Astrocyte (in vitro differentiated cells and primary cell): ENCODE data around the gene SPEM3. TPM values are rescaled to one million over a fixed set of nuclear protein-coding genes. Genes with fewer than 3 reads are reported as not detected.
A peak's percentile ranks its signal among the peaks of the same experiment; 100 is the strongest.
"Not testable (repeated sequence)": the region's sequence is repeated elsewhere in the genome, so short reads cannot be mapped to it uniquely, and the experiment has no call there.

Experiments used
- DNase-seq: peaks from one replicate; pipeline ENCODE4 v3.0.0-alpha.2; 2010; ENCODE audit warnings: low read depth
- FAIRE-seq: peaks from 2 replicates; lab custom pipeline; 2011; peaks lifted over from hg19 to GRCh38; lab: Jason Lieb, UNC
- H2AFZ ChIP-seq: 2 replicates; pipeline ENCODE4 v1.6.0; 2012; ENCODE audit warnings: low read depth, low read length, inconsistent platforms
- H3K27ac ChIP-seq: 2 replicates; pipeline ENCODE4 v1.5.1; 2011; ENCODE audit warnings: low read depth, low read length, inconsistent platforms
- H3K27me3 ChIP-seq: 2 replicates; pipeline ENCODE4 v1.6.0; 2011; ENCODE audit warnings: low read length, inconsistent platforms; ENCODE audit not compliant: insufficient read depth
- H3K36me3 ChIP-seq: 2 replicates; pipeline ENCODE4 v1.5.1; 2011; ENCODE audit warnings: low read length, inconsistent platforms; ENCODE audit not compliant: insufficient read depth
- H3K4me1 ChIP-seq: 2 replicates; pipeline ENCODE4 v1.5.1; 2011; ENCODE audit warnings: low read length, inconsistent platforms; ENCODE audit not compliant: insufficient read depth
- H3K4me2 ChIP-seq: 2 replicates; pipeline ENCODE4 v1.6.0; 2012; ENCODE audit warnings: low read length, inconsistent platforms
- H3K4me3 ChIP-seq: 2 replicates; pipeline ENCODE4 v1.5.1; 2011; ENCODE audit warnings: low read depth, mild to moderate bottlenecking, low read length, inconsistent platforms; ENCODE audit not compliant: insufficient read depth
- H3K79me2 ChIP-seq: 2 replicates; pipeline ENCODE4 v1.6.0; 2012; ENCODE audit warnings: mild to moderate bottlenecking, low read length, inconsistent platforms; ENCODE audit not compliant: insufficient read depth
- H3K9ac ChIP-seq: 2 replicates; pipeline ENCODE4 v1.6.0; 2012; ENCODE audit warnings: mild to moderate bottlenecking, low read length, inconsistent platforms
- H3K9me3 ChIP-seq: 2 replicates; pipeline ENCODE4 v1.5.1; 2012; ENCODE audit warnings: low read depth, mild to moderate bottlenecking, low read length, inconsistent platforms; ENCODE audit not compliant: insufficient read depth
- H4K20me1 ChIP-seq: 2 replicates; pipeline ENCODE4 v1.6.0; 2012; ENCODE audit warnings: low read length, inconsistent platforms; ENCODE audit not compliant: insufficient read depth
- H3K27ac Mint-ChIP-seq: one replicate; pipeline ENCODE4 v1.8.0; 2021; ENCODE audit warnings: mild to moderate bottlenecking, mixed read lengths; ENCODE audit not compliant: unreplicated experiment
- H3K27me3 Mint-ChIP-seq: one replicate; pipeline ENCODE4 v1.8.0; 2021; ENCODE audit warnings: low read depth, mixed read lengths; ENCODE audit not compliant: unreplicated experiment
- H3K36me3 Mint-ChIP-seq: one replicate; pipeline ENCODE4 v1.8.0; 2021; ENCODE audit warnings: low read depth, mixed read lengths; ENCODE audit not compliant: unreplicated experiment
- H3K4me1 Mint-ChIP-seq: one replicate; pipeline ENCODE4 v1.8.0; 2021; ENCODE audit warnings: low read depth, mixed read lengths; ENCODE audit not compliant: unreplicated experiment
- H3K4me3 Mint-ChIP-seq: one replicate; pipeline ENCODE4 v1.8.0; 2021; ENCODE audit warnings: mild to moderate bottlenecking, moderate library complexity, mixed read lengths; ENCODE audit not compliant: unreplicated experiment
- H3K9me3 Mint-ChIP-seq: one replicate; pipeline ENCODE4 v1.8.0; 2021; ENCODE audit warnings: mild to moderate bottlenecking, mixed read lengths; ENCODE audit not compliant: unreplicated experiment
- CTCF ChIP-seq: IDR thresholded peaks from 2 replicates; pipeline ENCODE4 v1.5.1; 2011; ENCODE audit warnings: low read depth, mild to moderate bottlenecking, inconsistent platforms, low read length, moderate library complexity; ENCODE audit not compliant: insufficient read depth
- EZH2 ChIP-seq: IDR thresholded peaks from 2 replicates; pipeline ENCODE4 v1.6.1; 2012; ENCODE audit warnings: mild to moderate bottlenecking, low read length, inconsistent platforms; ENCODE audit not compliant: insufficient read depth
- total RNA-seq: library from RNA; stranded (reverse); gene quantifications from 2 replicates; pipeline ENCODE4 v1.2.1, GENCODE V29; 2021

SPEM3 gene
- total RNA-seq, 1 donor from 2014 or later: not detected

- peak overlapping the region; percentile 93 for H3K27ac Mint-ChIP-seq
- peaks cover 3% of the 10 kb centered on the region for H3K36me3 Mint-ChIP-seq
- H3K4me3 ChIP-seq: peak overlapping the region; percentile 62
- no peak for FAIRE-seq
- no peak for DNase-seq
- peaks cover 44% of the 10 kb centered on the region for H3K4me1 ChIP-seq
- peak overlapping the region; percentile 93 for H3K4me3 Mint-ChIP-seq
- peaks cover 40% of the 10 kb centered on the region for H4K20me1 ChIP-seq
- no peaks in the 10 kb centered on the region for H3K27me3 ChIP-seq
- no peak for TF ChIP-seq EZH2
- no peak for TF ChIP-seq CTCF
- peaks cover 54% of the 10 kb centered on the region for H3K79me2 ChIP-seq
- no peaks in the 10 kb centered on the region for H3K27me3 Mint-ChIP-seq
- H3K9me3 ChIP-seq: no peaks in the 10 kb centered on the region
- H3K36me3 ChIP-seq: no peaks in the 10 kb centered on the region
- peak overlapping the region; percentile 96 for H3K4me2 ChIP-seq
- peak overlapping the region; percentile 93 for H2AFZ ChIP-seq
- peak overlapping the region; percentile 86 for H3K9ac ChIP-seq
- peaks cover 41% of the 10 kb centered on the region for H3K4me1 Mint-ChIP-seq
- H3K9me3 Mint-ChIP-seq: no peaks in the 10 kb centered on the region
- peak overlapping the region; percentile 78 for H3K27ac ChIP-seq
Measured at GRCh38 chr17:7480089-7480384, 51.4 kb downstream of the SPEM3 start.

GRCh38 chr17:7481275-7481674 is 52.6 kb downstream of the SPEM3 start, which contains the start of gene SLC35G6:
TSS of gene SLC35G6 (plus strand) at chr17:7481446. CDS start at chr17:7481517, 71 bp downstream.
- Histone ChIP-seq H3K9ac (peak within 1 kb of the TSS; percentile 86), H4K20me1 (peaks cover 38% of the 10 kb centered on the region), H3K4me1 (peaks cover 44% of the 10 kb centered on the region), H3K79me2 (peaks cover 54% of the 10 kb centered on the region), H3K4me2 (peak within 1 kb of the TSS; percentile 96)
- H3K36me3 Mint-ChIP-seq, H3K36me3 ChIP-seq, H2AFZ ChIP-seq, H3K27ac ChIP-seq, H3K27me3 Mint-ChIP-seq, H3K9me3 ChIP-seq, H3K27me3 ChIP-seq, H3K4me3 ChIP-seq, H3K9me3 Mint-ChIP-seq, DNase-seq, FAIRE-seq: not testable (repeated sequence)
- Mint-ChIP-seq H3K4me3 (peak within 1 kb of the TSS; percentile 93), H3K27ac (peak within 1 kb of the TSS; percentile 93), H3K4me1 (peaks cover 43% of the 10 kb centered on the region)

- peaks cover 38% of the 10 kb centered on the region for H4K20me1 ChIP-seq
- H3K36me3 Mint-ChIP-seq, H3K9ac ChIP-seq, H3K4me2 ChIP-seq, DNase-seq, H2AFZ ChIP-seq, H3K27me3 ChIP-seq, H3K27ac ChIP-seq, FAIRE-seq, H3K4me3 ChIP-seq, H3K9me3 Mint-ChIP-seq, H3K9me3 ChIP-seq, H3K27me3 Mint-ChIP-seq, H3K36me3 ChIP-seq: not testable (repeated sequence)
- H3K27ac Mint-ChIP-seq: peak overlapping the region; percentile 100
- peaks cover 35% of the 10 kb centered on the region for H3K4me1 Mint-ChIP-seq
- peak overlapping the region; percentile 99 for H3K4me3 Mint-ChIP-seq
- peaks cover 40% of the 10 kb centered on the region for H3K4me1 ChIP-seq
- H3K79me2 ChIP-seq: peaks cover 54% of the 10 kb centered on the region
Measured at GRCh38 chr17:7481842-7482741, 53.4 kb downstream of the SPEM3 start.

Other genes starting within 250 kb of the SPEM3 start
- 3.6 and 5.0 TPM in 2 replicates for gene ASGR1, start 249.5 kb upstream of the SPEM3 start, total RNA-seq
- gene DLG4, start 209.0 kb upstream of the SPEM3 start, total RNA-seq: 45.6 and 48.0 TPM in 2 replicates
- 354 and 399 TPM in 2 replicates for gene ACADVL, start 208.9 kb upstream of the SPEM3 start, total RNA-seq
- gene DVL2, start 194.3 kb upstream of the SPEM3 start, total RNA-seq: 30.2 and 34.4 TPM in 2 replicates
- 78.0 and 89.5 TPM in 2 replicates for gene PHF23, start 189.4 kb upstream of the SPEM3 start, total RNA-seq
- gene GABARAP, start 186.4 kb upstream of the SPEM3 start, total RNA-seq: 434 and 454 TPM in 2 replicates
- gene CTDNEP1, start 177.1 kb upstream of the SPEM3 start, total RNA-seq: 102 and 103 TPM in 2 replicates
- 24.9 and 25.4 TPM in 2 replicates for gene ELP5, start 176.6 kb upstream of the SPEM3 start, total RNA-seq
- gene CLDN7, start 166.4 kb upstream of the SPEM3 start, total RNA-seq: 4.6 and 10.5 TPM in 2 replicates
- gene SLC2A4, start 147.1 kb upstream of the SPEM3 start, total RNA-seq: 0.30 TPM in 1 of 2 replicates, not detected in the other
- 0.24 and 0.86 TPM in 2 replicates for gene YBX2, start 134.2 kb upstream of the SPEM3 start, total RNA-seq
- gene EIF5A, start 121.2 kb upstream of the SPEM3 start, total RNA-seq: 841 and 915 TPM in 2 replicates
- gene GPS2, start 113.5 kb upstream of the SPEM3 start, total RNA-seq: 41.7 and 49.8 TPM in 2 replicates
- gene NEURL4, start 99.5 kb upstream of the SPEM3 start, total RNA-seq: 32.5 and 32.6 TPM in 2 replicates
- gene ACAP1, start 92.3 kb upstream of the SPEM3 start, total RNA-seq: 14.4 and 16.0 TPM in 2 replicates
- gene KCTD11, start 76.7 kb upstream of the SPEM3 start, total RNA-seq: 31.6 and 41.4 TPM in 2 replicates
- 0.30 TPM in 1 of 2 replicates, not detected in the other for gene TMEM95, start 73.7 kb upstream of the SPEM3 start, total RNA-seq
- 0.36 and 1.6 TPM in 2 replicates for gene TNK1, start 47.8 kb upstream of the SPEM3 start, total RNA-seq
- gene PLSCR3, start 34.3 kb upstream of the SPEM3 start, total RNA-seq: 65.7 and 67.6 TPM in 2 replicates
- 45.7 and 52.9 TPM in 2 replicates for gene TMEM256, start 24.8 kb upstream of the SPEM3 start, total RNA-seq
- 77.3 and 80.7 TPM in 2 replicates for gene NLGN2, start 21.0 kb upstream of the SPEM3 start, total RNA-seq
- 0.23 TPM in 1 of 2 replicates, not detected in the other for gene SPEM1, start 8.5 kb upstream of the SPEM3 start, total RNA-seq
- 0.14 and 0.17 TPM in 2 replicates for gene SPEM2, start 3.2 kb upstream of the SPEM3 start, total RNA-seq
- 10.7 and 11.8 TPM in 2 replicates for gene TMEM102, start 6.6 kb downstream of the SPEM3 start, total RNA-seq
- gene FGF11, start 10.7 kb downstream of the SPEM3 start, total RNA-seq: 22.4 and 30.7 TPM in 2 replicates
- gene CHRNB1, start 16.2 kb downstream of the SPEM3 start, total RNA-seq: 9.7 and 11.7 TPM in 2 replicates
- gene ZBTB4, start 50.8 kb downstream of the SPEM3 start, total RNA-seq: 31.0 and 31.2 TPM in 2 replicates
- gene SLC35G6, start 52.6 kb downstream of the SPEM3 start, total RNA-seq: not detected in 2 replicates
- gene POLR2A, start 55.5 kb downstream of the SPEM3 start, total RNA-seq: 143 and 151 TPM in 2 replicates
- 2.4 and 3.4 TPM in 2 replicates for gene TNFSF12, start 120.2 kb downstream of the SPEM3 start, total RNA-seq
- 0.43 and 0.93 TPM in 2 replicates for gene TNFSF13, start 129.9 kb downstream of the SPEM3 start, total RNA-seq
- gene SENP3, start 133.1 kb downstream of the SPEM3 start, total RNA-seq: 51.4 and 58.7 TPM in 2 replicates
- 4.4 and 6.2 TPM in 2 replicates for gene CD68, start 150.8 kb downstream of the SPEM3 start, total RNA-seq
- gene MPDU1, start 155.0 kb downstream of the SPEM3 start, total RNA-seq: 44.6 and 51.2 TPM in 2 replicates
- 1.7 and 4.0 TPM in 2 replicates for gene SOX15, start 161.2 kb downstream of the SPEM3 start, total RNA-seq
- gene FXR2, start 186.0 kb downstream of the SPEM3 start, total RNA-seq: 54.3 and 60.2 TPM in 2 replicates
- 47.2 and 49.8 TPM in 2 replicates for gene SAT2, start 199.0 kb downstream of the SPEM3 start, total RNA-seq
- gene SHBG, start 201.3 kb downstream of the SPEM3 start, total RNA-seq: 0.79 and 1.4 TPM in 2 replicates
- gene ATP1B2, start 222.1 kb downstream of the SPEM3 start, total RNA-seq: 0.65 and 0.89 TPM in 2 replicates